Epithelial cell of esophagus (primary cell): ENCODE measurements around the gene ZNF367.

Source experiments
- DNase-seq: peaks from one replicate; pipeline ENCODE4 v3.0.0; 2010; ENCODE audit warnings: low read depth
- H3K4me3 ChIP-seq: 2 replicates; pipeline ENCODE4 v1.5.1; 2011; ENCODE audit warnings: mild to moderate bottlenecking, low read length, control low read depth
- CTCF ChIP-seq: IDR thresholded peaks from 2 replicates; pipeline ENCODE4 v1.5.1; 2011; ENCODE audit warnings: low read depth, mild to moderate bottlenecking, low read length, control low read depth, inconsistent platforms; ENCODE audit not compliant: insufficient read depth; ENCODE audit errors: missing control alignments

Gene ZNF367

GRCh38 chr9:96350866-96351265, 67.3 kb downstream of the ZNF367 start:
- no peak for TF ChIP-seq CTCF
- DNase-seq = no peak

GRCh38 chr9:96348261-96348660, 69.9 kb downstream of the ZNF367 start:
- no peak overlapping the region for H3K4me3 ChIP-seq
- no peak for DNase-seq
- TF ChIP-seq CTCF = no peak

More at GRCh38 chr9:96350866-96351265, 67.3 kb downstream of the ZNF367 start:
- H3K4me3 ChIP-seq = no peak overlapping the region

GRCh38 chr9:96345551-96345950, 72.6 kb downstream of the ZNF367 start:
- TF ChIP-seq CTCF = no peak
- H3K4me3 ChIP-seq = no peak overlapping the region
- no peak for DNase-seq

- no peak overlapping the region for H3K4me3 ChIP-seq
- no peak for TF ChIP-seq CTCF
- peak; percentile 86 for DNase-seq
Measured at GRCh38 chr9:96344458-96345180, 73.6 kb downstream of the ZNF367 start.

GRCh38 chr9:96343515-96344360, 74.4 kb downstream of the ZNF367 start:
- H3K4me3 ChIP-seq = no peak overlapping the region
- TF ChIP-seq CTCF = no peak
- DNase-seq = no peak

GRCh38 chr9:96342571-96343245, 75.5 kb downstream of the ZNF367 start:
- DNase-seq = no peak
- TF ChIP-seq CTCF = no peak
- H3K4me3 ChIP-seq = no peak overlapping the region
